ENCODE measurements around the gene PRKAG1. TPM values are rescaled to one million over a fixed set of nuclear protein-coding genes. Genes with fewer than 3 reads are reported as not detected.

The PRKAG1 gene
- total RNA-seq, 4 donors from 2014 or later = 34.7 to 46.6 (median 39.6) TPM

DNA sequence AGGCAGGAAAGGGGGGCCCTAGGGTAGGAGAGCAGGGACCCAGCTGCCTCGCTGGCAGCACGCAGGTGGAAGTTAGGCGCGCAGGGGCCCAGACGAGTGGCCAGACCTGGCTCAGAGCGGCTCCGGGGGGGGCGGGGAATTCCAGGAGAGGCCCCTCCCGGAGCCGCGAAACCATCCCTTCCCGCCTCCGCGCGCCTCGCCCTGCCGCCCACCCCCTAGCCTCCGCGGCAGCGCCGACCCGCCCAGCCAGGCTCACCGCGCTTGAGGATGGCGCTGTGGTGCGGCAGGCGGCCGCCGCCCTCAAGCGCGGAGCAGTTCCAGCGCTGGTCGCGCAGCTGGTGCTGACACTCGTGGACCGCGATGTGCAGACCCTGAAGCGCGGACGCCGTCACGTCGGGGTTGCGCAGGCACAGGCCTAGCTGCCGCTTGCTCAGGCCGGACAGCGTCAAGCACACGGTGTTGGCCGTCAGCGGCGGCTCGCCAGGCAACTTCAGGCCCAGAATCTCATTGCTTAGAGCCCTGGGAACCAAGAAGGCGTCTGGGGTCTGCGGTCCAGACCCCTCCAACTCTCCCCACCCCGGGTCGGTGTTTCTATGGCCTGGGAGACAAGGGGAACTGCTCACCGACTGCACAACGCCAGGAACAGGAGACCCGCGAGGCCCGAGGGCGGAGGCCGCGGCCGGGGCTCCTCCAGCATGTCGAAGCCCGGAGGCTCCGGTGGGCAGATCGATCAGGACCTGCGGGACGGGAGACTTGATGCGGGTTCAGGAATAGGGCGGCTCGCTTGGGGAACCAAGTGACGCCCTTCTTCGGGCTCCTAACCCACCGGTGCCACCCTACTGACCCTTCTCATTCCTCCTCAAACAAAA, 48.5 kb downstream of the PRKAG1 start:
- Histone ChIP-seq H3K27ac (no peak overlapping the region), H3K27me3 (peaks cover 21 to 25% of the 10 kb centered on the region in 2 donors)
- no peak for DNase-seq

DNA sequence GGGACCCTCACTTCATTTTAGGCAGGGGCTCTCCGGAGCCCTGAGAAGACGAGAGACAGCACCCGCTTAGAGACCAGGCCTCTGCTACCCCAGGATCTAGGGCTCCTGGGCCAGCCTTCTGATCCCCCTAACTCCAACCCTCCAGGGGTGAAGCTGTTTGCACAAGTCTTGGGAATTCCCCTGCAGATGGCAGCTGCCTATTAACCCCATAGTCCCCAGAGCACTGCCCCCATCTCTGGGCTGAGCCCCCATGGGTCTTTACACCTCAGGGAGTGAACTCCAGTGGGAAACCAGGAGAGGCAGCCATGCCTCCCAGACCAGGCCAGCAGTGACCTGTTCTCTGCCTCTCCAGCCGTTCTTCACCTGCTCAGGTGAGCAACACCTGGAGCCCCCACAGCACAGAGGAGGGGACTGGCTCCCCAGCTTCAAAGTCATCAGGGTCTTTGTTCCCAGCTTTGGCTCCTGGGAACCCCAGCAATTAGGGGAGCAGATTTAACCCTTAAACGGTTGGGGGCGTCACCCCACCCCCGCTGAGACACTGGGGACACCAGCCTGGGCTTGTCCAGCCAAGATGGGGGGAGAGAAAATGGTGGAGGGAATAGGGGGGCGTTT, 49.3 kb downstream of the PRKAG1 start:
- intact Hi-C loops (cut with DNase I; ENCODE audit: low total_unique reads) = no loop called here
- no peak overlapping the region for H3K27ac ChIP-seq
- peaks cover 0 to 7% of the 10 kb centered on the region in 2 donors for H3K4me1 ChIP-seq
- H3K4me3 ChIP-seq = no peak overlapping the region
- no peak for DNase-seq
- TF ChIP-seq POLR2A (IDR thresholded peaks at IDR 0.05) = no peak
- TF ChIP-seq, protein P1, sequence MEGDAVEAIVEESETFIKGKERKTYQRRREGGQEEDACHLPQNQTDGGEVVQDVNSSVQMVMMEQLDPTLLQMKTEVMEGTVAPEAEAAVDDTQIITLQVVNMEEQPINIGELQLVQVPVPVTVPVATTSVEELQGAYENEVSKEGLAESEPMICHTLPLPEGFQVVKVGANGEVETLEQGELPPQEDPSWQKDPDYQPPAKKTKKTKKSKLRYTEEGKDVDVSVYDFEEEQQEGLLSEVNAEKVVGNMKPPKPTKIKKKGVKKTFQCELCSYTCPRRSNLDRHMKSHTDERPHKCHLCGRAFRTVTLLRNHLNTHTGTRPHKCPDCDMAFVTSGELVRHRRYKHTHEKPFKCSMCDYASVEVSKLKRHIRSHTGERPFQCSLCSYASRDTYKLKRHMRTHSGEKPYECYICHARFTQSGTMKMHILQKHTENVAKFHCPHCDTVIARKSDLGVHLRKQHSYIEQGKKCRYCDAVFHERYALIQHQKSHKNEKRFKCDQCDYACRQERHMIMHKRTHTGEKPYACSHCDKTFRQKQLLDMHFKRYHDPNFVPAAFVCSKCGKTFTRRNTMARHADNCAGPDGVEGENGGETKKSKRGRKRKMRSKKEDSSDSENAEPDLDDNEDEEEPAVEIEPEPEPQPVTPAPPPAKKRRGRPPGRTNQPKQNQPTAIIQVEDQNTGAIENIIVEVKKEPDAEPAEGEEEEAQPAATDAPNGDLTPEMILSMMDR (IDR thresholded peaks at IDR 0.05) = no peak
- H3K36me3 ChIP-seq = no peaks in the 10 kb centered on the region
- no peaks in the 10 kb centered on the region for H3K9me3 ChIP-seq
- peaks cover 21 to 25% of the 10 kb centered on the region in 2 donors for H3K27me3 ChIP-seq

More for the DNA sequence above, 48.5 kb downstream of the PRKAG1 start:
- Histone ChIP-seq H3K4me1 (peaks cover 0 to 7% of the 10 kb centered on the region in 2 donors), H3K36me3 (no peaks in the 10 kb centered on the region), H3K9me3 (no peaks in the 10 kb centered on the region), H3K4me3 (no peak overlapping the region)
- no peak for TF ChIP-seq POLR2A (IDR thresholded peaks at IDR 0.05)
- TF ChIP-seq, protein P1 (IDR thresholded peaks at IDR 0.05) = no peak
- intact Hi-C loops (cut with DNase I; ENCODE audit: low total_unique reads) = no loop called here

DNA sequence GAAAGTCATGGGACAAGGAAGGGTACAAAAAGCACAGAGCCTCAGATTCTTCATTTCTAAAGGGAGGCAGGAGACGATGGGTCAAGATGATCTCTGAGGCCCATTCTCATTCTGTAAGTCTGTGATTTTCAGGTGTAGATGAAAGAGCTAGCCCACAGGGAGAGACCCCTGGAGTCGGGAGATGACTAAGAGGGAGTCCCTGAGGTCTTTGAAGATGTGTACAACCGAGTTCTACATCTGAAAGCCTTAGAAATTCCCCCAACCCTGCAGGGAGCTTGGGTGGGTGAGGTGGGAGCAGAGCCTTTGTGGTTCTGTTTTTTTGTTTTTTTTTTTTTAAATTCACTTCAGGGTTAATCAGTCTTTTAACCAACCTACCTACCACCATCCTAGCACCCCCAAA, 50.1 kb downstream of the PRKAG1 start:
- intact Hi-C loops (cut with DNase I; ENCODE audit: low total_unique reads) = no loop called here
- H3K36me3 ChIP-seq = no peaks in the 10 kb centered on the region
- DNase-seq = no peak
- no peaks in the 10 kb centered on the region for H3K9me3 ChIP-seq
- no peak for TF ChIP-seq POLR2A (IDR thresholded peaks at IDR 0.05)
- TF ChIP-seq, protein P1 (IDR thresholded peaks at IDR 0.05) = no peak
- no peak overlapping the region for H3K27ac ChIP-seq
- H3K4me1 ChIP-seq = peaks cover 0 to 7% of the 10 kb centered on the region in 2 donors
- H3K27me3 ChIP-seq = peaks cover 21 to 25% of the 10 kb centered on the region in 2 donors
- H3K4me3 ChIP-seq = no peak overlapping the region

DNA sequence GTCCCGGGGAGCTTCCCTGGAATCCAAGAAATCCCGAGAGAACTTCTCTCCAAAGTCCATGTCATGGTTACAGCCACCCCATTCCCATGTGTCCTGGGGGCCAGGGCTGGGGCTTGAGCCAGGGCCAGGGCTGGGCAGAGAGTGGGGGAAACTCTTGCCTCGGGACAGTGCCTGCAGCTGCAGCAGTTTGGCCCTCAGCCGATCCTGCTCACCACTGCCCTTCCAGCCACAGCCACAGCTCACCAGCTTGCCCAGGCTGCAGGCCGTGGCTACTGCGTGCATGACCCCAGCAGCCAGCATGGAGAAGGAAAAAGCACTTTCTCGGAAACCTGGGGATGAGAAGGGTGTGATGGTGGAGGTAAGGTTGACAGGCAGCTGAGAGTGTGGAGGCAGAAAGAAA, 50.6 kb downstream of the PRKAG1 start:
- H3K36me3 ChIP-seq = no peaks in the 10 kb centered on the region
- no peak for DNase-seq
- H3K27me3 ChIP-seq = peaks cover 20 to 24% of the 10 kb centered on the region in 2 donors
- H3K4me1 ChIP-seq = peaks cover 0 to 7% of the 10 kb centered on the region in 2 donors
- no peak overlapping the region for H3K27ac ChIP-seq
- no peaks in the 10 kb centered on the region for H3K9me3 ChIP-seq
- TF ChIP-seq, protein P1 (IDR thresholded peaks at IDR 0.05) = no peak
- no peak for TF ChIP-seq POLR2A (IDR thresholded peaks at IDR 0.05)
- no peak overlapping the region for H3K4me3 ChIP-seq
- intact Hi-C loops (cut with DNase I; ENCODE audit: low total_unique reads) = no loop called here
